T1000 (cell line): ENCODE data around the gene OPA3.
A peak's percentile ranks its signal among the peaks of the same experiment; 100 is the strongest.

Experiments used
- DNase-seq: peaks from one replicate; lab custom pipeline; 2025; ENCODE audit warnings: mixed read lengths; lab: John Stamatoyannopoulos, UW

Gene OPA3

GRCh38 chr19:45503909-45504308 is 80.7 kb downstream of the OPA3 start:
- DNase-seq, result no peak

- no peak for DNase-seq
These were observed 82.5 kb downstream of the OPA3 start for GRCh38 chr19:45502111-45502510.

GRCh38 chr19:45501730-45502014 is 82.9 kb downstream of the OPA3 start:
- no peak for DNase-seq

- no peak for DNase-seq
These were observed 83.5 kb downstream of the OPA3 start for GRCh38 chr19:45500918-45501729.

DNA sequence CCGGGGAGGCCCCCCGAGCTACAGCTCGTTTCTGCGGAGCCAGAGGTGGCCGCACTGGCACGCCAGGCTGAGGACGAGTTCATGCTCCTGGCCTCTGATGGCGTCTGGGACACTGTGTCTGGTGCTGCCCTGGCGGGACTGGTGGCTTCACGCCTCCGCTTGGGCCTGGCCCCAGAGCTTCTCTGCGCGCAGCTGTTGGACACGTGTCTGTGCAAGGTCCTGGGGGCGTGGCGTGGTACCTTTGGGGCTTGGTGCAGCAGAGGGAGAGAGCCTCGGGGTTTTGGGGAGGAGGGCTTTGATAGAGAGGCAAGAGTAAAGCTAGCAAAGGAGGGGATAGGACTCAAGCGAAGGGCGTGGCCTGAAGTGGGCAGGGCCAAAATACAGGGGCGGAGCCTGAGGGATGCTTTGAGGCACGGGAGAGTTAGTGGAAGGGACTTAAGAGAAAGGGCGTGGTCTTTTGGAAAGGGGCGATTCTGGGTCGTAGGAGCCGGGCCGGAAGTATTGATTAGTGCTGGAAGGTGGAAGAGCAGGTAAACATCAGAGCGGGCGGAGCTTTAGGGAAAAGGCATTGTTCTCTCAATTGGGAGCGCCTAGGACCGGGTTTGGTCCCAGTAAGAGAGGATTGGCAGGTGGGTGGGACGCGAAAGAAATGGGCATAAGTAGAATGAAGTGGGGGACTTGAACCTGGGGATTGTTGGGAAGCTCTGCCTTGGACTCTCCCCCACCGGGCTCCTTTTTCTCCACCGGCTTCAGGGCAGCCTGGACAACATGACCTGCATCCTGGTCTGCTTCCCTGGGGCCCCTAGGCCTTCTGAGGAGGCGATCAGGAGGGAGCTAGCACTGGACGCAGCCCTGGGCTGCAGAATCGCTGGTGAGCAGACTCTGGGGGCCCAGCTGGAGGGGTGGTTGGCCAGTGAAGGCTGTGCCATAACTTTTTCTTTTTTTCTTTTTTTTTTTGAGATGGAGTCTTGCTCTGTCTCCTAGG is 85.1 kb downstream of the OPA3 start:
- peak; percentile 19 for DNase-seq

- DNase-seq, result no peak
These were observed 86.0 kb downstream of the OPA3 start, which contains the start of gene PPM1N for GRCh38 chr19:45498411-45499195. Gene PPM1N, plus strand, starts transcription at chr19:45498443. Its CDS starts 30 bp downstream, at chr19:45498473.

GRCh38 chr19:45497791-45498190 is 86.8 kb downstream of the OPA3 start:
- no peak for DNase-seq

- DNase-seq, result no peak
These were observed 88.2 kb downstream of the OPA3 start for GRCh38 chr19:45496349-45496953.

GRCh38 chr19:45495178-45495577 is 89.4 kb downstream of the OPA3 start:
- no peak for DNase-seq

- DNase-seq, result no peak
These were observed 90.2 kb downstream of the OPA3 start for GRCh38 chr19:45494261-45494916.

- DNase-seq, result no peak
These were observed 91.8 kb downstream of the OPA3 start for GRCh38 chr19:45492627-45493470.

DNA sequence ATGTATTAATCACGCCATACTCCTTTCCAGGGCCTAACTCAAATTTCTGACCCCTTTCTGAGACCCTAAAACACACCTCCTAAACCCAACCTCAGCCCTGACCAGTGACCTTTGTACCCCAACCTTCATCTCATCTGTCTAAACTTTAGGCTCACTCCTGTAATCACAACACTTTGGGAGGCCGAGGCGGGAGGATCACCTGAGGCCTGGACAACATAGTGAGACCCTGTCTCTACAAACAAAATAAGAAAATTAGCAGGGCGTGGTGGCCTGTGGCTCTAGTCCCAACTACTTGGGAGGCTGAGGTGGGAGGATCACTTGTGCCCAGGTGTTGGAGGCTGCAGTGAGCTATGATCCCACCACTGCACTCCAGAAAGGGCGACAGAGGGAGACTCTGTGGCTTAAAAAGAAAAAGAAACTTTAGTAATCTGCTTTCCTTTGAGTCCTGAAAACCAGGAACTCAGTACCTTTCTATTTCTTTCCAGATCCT is 92.4 kb downstream of the OPA3 start:
- no peak for DNase-seq

GRCh38 chr19:45489216-45489855 is 95.3 kb downstream of the OPA3 start:
- DNase-seq, result no peak

GRCh38 chr19:45488708-45489107 is 95.9 kb downstream of the OPA3 start:
- DNase-seq, result no peak

DNA sequence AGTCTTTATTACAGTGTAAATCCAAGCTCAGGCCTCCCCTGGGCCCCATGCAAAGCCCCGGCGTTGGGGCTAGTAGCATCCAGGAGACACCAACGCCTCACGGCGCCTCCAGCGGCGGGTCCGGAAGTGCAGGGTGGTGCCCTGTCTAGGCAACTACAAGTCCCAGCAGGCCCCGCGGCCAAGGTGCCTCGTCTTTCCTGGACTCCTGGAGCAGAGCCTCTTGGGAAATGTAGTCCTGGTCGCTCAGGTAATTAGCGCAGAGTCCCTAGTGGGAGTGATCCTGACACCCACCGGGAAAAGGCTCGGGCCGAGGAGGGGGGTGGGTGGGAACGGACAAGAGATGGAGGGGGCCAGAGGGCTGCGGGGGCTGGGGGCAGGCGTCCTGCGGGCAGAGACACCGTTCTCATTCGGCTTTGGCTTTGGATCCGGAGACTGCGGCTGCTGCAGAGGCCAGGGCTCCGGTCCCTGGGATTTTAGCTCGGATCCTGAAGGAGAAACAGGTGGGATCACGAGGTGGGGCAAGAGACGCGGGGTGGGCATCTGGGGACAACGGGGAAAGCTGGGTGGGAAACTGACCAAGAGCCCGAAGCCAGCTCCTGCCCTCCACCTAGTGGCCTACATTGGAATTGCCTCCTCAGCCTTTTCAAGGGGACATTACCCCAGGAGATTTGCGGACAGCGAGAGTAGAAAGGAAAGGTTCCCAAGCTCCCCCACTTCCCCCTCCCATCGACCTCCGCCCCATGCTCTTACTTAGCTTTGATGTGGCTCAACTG is 99.1 kb downstream of the OPA3 start:
- peak; percentile 93 for DNase-seq

DNA sequence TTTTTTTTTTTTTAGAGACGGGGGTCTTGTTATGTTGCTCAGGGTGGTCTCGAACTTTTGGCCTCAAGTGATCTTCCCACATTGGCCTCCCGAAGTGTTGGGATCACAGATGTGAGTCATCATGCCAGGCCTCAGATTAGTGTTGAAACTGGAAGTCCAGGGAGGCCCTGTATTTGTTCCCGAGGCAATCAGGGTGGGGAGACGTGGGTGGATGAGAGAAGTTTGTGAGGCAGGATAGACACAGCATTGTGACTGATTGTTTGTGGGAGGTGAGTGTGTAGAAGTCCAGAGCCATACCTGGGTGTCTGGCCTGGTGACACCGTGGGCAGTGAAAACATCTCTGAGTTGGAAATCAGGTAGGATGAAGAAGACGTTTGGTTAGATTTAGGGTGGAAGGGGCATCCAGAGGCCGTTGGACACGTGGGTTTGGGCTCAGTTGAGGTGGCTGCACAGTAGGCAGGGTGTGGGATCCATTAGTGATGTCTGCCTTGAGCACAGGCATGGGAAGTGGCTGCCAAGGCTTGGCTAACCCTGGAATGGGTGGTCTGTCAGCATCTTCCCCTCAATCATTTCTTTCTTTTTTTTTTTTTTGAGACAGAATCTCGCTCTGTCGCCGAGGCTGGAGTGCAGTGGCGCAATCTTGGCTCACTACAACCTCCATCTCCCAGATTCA is 100.2 kb downstream of the OPA3 start:
- DNase-seq, result no peak

- DNase-seq, result no peak
These were observed 101.6 kb downstream of the OPA3 start for GRCh38 chr19:45483033-45483432.
